ENCODE data around the gene IGF1R. TPM values are rescaled to one million over a fixed set of nuclear protein-coding genes. Genes with fewer than 3 reads are reported as not detected.

The IGF1R gene
- total and polyA plus RNA-seq, 2 of the 8 experiments (the other 6 are each of a cell fraction or from before 2014, with no cell fraction given), result 32.9 to 109 TPM

- no peak overlapping the region for H3K18ac ChIP-seq (ENCODE audit: extremely low read depth, low read length)
- no peaks in the 10 kb centered on the region for H3K27me3 ChIP-seq (replicated peaks in 1 of 4; ENCODE audit: control insufficient read depth in 3 of 4, extremely low read depth in 1 of 4, insufficient read depth in 3 of 4, low read length in 3 of 4)
- no peak overlapping the region for H4K8ac ChIP-seq (ENCODE audit: extremely low read depth, insufficient read depth, low read length)
- H2AFZ ChIP-seq (ENCODE audit: low read length), result no peak overlapping the region
- no peaks in the 10 kb centered on the region for H3K9me3 ChIP-seq (ENCODE audit: insufficient read depth in 2 of 2, low read depth in 1 of 2, low read length in 1 of 2)
- no peaks in the 10 kb centered on the region; the same call in 1 of the 2 replicates for H3K23me2 ChIP-seq (ENCODE audit: low read depth, low read length)
- POLR2A ChIA-PET (ENCODE audit: partially characterized antibody), result interaction anchor here (1.2 to 2.9 kb wide), 4 partner anchors 10 to 54 kb away, joined by 3 to 8 read pairs (median 5); no protein-coding TSS in a partner anchor
- peaks cover 11% of the 10 kb centered on the region for H3K79me1 ChIP-seq (ENCODE audit: low read depth, low read length)
- 78% methylated on average over 5 of the region's 5 CpGs; no CpG with 5 or more reads in 1 of the 2 experiments for WGBS, 2 experiments (ENCODE audit: extremely low coverage in 1 of 2, insufficient coverage in 1 of 2, insufficient read length in 1 of 2, insufficient replicate concordance in 2 of 2, low coverage in 1 of 2, low lambda C conversion rate in 2 of 2, missing lambda C conversion rate in 1 of 2)
- DNase-seq (ENCODE audit: low read depth in 1 of 2, low spot score in 2 of 2) (no peak), FAIRE-seq (no peak)
- no peaks in the 10 kb centered on the region for H3K36me3 ChIP-seq (ENCODE audit: control insufficient read depth in 2 of 4, insufficient read depth in 4 of 4, low read length in 3 of 4)
- no peak overlapping the region for H3K23ac ChIP-seq (ENCODE audit: insufficient read length)
- H3K9ac ChIP-seq (replicated peaks in 1 of 4; ENCODE audit: extremely low read depth in 1 of 4, low read depth in 3 of 4, low read length in 3 of 4), result no peak overlapping the region
- TF ChIP-seq RBBP5 (IDR thresholded peaks at IDR 0.05; ENCODE audit: borderline replicate concordance, low read depth, low read length), result no peak
- peak; percentile 67; the same call in 1 of the 2 replicates for TF ChIP-seq KDM1A (IDR thresholded peaks at IDR 0.05; ENCODE audit: borderline replicate concordance, low read length)
- TF ChIP-seq POLR2AphosphoS5 (IDR thresholded peaks at IDR 0.05; ENCODE audit: low read depth, low read length), result no peak
- TF ChIP-seq JUND (IDR thresholded peaks at IDR 0.05; ENCODE audit: low read length), result no peak
- no peak for TF ChIP-seq KDM4A (IDR thresholded peaks at IDR 0.05; ENCODE audit: low read depth, low read length, severe bottlenecking)
- no peak for TF ChIP-seq HDAC2 (IDR thresholded peaks at IDR 0.05; ENCODE audit: borderline replicate concordance in 1 of 2, low read depth in 2 of 2, low read length in 2 of 2)
- H3K4me2 ChIP-seq (ENCODE audit: insufficient read depth in 1 of 2, low read depth in 2 of 2, low read length in 2 of 2), result no peak overlapping the region
- H3K4me1 ChIP-seq (replicated peaks in 1 of 4; ENCODE audit: control insufficient read depth in 3 of 4, insufficient read depth in 4 of 4, low read length in 3 of 4), result peaks cover 6 to 43% (median 30%) of the 10 kb centered on the region in 4 experiments
- H4K5ac ChIP-seq (ENCODE audit: insufficient read length, low read depth, low read length), result no peak overlapping the region
- H4K20me1 ChIP-seq (replicated peaks in 1 of 2; ENCODE audit: control insufficient read depth in 1 of 2, insufficient read depth in 2 of 2, low read length in 2 of 2), result peaks cover 12 to 19% of the 10 kb centered on the region in 2 experiments
- no peak overlapping the region for H2BK120ac ChIP-seq (replicated peaks; ENCODE audit: low read depth, low read length)
- no peak overlapping the region for H3K27ac ChIP-seq (ENCODE audit: low read depth, low read length)
- H2BK20ac ChIP-seq (ENCODE audit: low read length), result no peak overlapping the region
- no peak overlapping the region for H2BK5ac ChIP-seq (ENCODE audit: low read depth, low read length)
- H3K79me2 ChIP-seq (ENCODE audit: control insufficient read depth in 1 of 2, insufficient read depth in 2 of 2, low read length in 2 of 2), result peaks cover 3 to 99% of the 10 kb centered on the region in 2 experiments; a peak in 3 of 4 replicates
- H2AK5ac ChIP-seq (ENCODE audit: low read depth, low read length), result 0 out of 2 replicates have a peak overlapping the region, but pooled peaks have one; percentile 20
- peak overlapping the region; percentile 70; the same call in 1 of the 2 replicates for H2BK12ac ChIP-seq (ENCODE audit: low read depth, low read length)
- H3K56ac ChIP-seq (replicated peaks; ENCODE audit: insufficient read length, low read depth, low read length), result no peak overlapping the region
- H3K4ac ChIP-seq (replicated peaks; ENCODE audit: insufficient read length, low read depth, low read length), result no peak overlapping the region
- no peak overlapping the region for H4K91ac ChIP-seq (replicated peaks; ENCODE audit: insufficient read length, low read length)
- H3K14ac ChIP-seq (ENCODE audit: insufficient read length), result no peak overlapping the region
- no peak overlapping the region for H2BK15ac ChIP-seq (ENCODE audit: low read length)
- no peak overlapping the region for H3K4me3 ChIP-seq (ENCODE audit: extremely low read depth in 1 of 4, insufficient read depth in 2 of 4, low read depth in 3 of 4, low read length in 4 of 4)
- CTCF ChIA-PET (ENCODE audit: partially characterized antibody), result interaction anchor here (0.8 to 3.0 kb wide), 4 partner anchors 11 to 213 kb away, joined by 3 to 16 read pairs (median 4); no protein-coding TSS in a partner anchor
These were observed 141.9 kb downstream of the IGF1R start for GRCh38 chr15:98790270-98790669.
